HG03575 (cell line): ENCODE results near the gene FBXO9.

Source experiments
- ATAC-seq: cut with Tn5 transposase; IDR thresholded peaks from one replicate; pipeline ENCODE4 v1.9.1; 2021; ENCODE audit not compliant: unreplicated experiment, insufficient number of reproducible peaks, low FRiP score; ENCODE audit errors: extremely low read depth

FBXO9 gene

DNA sequence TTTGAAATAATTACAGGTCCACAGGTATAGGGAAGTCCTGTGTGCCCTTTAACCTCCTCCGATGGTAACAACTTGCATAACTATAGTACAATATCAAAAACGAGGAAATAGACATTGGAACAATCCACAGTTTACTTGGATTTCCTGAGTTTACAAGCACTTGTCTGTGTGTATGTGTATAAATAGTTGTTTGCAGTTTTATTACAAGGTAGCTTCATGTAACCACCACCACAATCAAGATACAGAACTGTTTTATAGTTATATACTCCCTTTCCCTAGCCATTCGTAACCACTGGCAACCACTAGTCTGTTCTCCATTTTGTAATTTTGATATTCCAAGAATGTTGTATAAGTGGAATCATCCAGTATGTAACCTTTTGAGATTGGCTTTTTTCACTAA, 9.1 kb downstream of the FBXO9 start:
- no peak for ATAC-seq

GRCh38 chr6:53080813-53081212, 15.6 kb downstream of the FBXO9 start:
- ATAC-seq = no peak

GRCh38 chr6:53086302-53086701, 21.1 kb downstream of the FBXO9 start:
- ATAC-seq = no peak

- no peak for ATAC-seq
Measured at GRCh38 chr6:53089948-53090347, 24.7 kb downstream of the FBXO9 start.

DNA sequence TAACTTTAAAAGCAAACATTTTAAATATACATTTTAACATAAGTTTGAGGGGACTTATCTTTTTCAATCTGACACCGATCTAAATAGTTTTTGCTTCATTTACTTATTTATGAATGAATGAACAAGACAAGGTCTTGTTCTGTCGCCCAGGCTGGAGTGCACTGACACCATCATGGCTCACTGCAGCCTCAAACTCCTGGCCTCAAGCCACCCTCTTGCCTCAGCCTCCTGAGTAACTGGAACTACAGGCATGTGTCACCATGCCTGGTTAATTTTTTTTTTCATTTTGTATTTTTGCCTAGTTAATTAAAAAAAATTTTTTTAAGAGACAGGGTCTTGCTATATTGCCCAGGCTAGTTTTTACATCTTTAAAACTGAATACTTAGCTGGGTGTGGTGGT, 25.4 kb downstream of the FBXO9 start:
- no peak for ATAC-seq

DNA sequence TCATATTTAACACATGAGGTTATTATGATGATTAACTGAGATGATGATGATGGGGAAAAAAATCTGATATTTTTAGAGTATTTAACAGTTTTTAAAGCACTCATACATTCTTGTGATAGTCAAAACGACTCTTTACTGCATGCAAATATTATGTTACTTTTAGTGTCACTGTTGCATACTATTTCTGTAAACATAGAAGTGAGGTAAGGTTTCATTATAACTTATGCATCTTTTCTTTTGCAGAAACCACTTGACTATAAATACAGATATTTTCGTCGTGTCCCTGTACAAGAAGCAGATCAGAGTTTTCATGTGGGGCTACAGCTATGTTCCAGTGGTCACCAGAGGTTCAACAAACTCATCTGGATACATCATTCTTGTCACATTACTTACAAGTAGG, 30.1 kb downstream of the FBXO9 start:
- ATAC-seq = no peak

GRCh38 chr6:53095716-53096115, 30.5 kb downstream of the FBXO9 start:
- no peak for ATAC-seq

DNA sequence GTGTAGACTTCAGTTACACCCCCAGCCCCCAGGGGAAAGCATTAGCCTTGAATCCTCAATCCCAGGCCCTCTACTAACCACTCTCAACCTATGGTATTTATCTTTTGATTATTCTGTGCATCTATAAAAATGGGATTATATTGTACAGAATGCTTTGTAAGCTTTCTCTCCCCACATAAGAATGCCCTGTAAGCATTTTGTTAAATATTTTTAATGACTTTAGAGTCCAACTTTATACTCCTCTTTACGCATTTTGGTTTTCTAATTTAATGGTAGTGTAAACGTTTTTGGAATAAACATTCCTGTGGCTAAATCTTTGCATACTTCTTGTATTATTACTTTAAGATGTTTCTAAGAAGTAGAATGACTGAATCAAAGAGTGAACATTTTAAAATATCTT, 35.4 kb downstream of the FBXO9 start:
- ATAC-seq = no peak

GRCh38 chr6:53101006-53101405, 35.8 kb downstream of the FBXO9 start:
- no peak for ATAC-seq

GRCh38 chr6:53103993-53104675, 38.9 kb downstream of the FBXO9 start:
- no peak for ATAC-seq

- ATAC-seq = no peak
Measured at GRCh38 chr6:53104916-53105315, 39.7 kb downstream of the FBXO9 start.

DNA sequence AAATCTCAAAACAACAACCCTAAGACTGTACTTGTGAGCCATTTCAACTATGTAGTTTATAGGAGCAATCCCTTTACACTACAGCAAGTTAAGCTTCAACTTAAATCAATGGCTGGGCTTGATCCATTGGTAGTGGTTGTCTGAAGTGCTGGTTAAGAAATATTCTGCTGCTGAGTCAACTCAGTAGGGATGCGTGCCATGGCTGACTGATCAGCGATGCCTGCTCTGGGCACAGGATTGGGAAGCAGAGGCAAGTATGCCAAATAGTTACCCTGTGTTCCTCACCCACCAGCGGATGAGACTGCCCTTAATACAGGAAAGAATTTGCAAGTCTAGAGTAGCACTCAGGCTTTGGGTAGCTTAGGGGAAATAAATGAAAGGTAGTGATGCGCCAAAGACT, 41.9 kb downstream of the FBXO9 start:
- ATAC-seq = no peak

DNA sequence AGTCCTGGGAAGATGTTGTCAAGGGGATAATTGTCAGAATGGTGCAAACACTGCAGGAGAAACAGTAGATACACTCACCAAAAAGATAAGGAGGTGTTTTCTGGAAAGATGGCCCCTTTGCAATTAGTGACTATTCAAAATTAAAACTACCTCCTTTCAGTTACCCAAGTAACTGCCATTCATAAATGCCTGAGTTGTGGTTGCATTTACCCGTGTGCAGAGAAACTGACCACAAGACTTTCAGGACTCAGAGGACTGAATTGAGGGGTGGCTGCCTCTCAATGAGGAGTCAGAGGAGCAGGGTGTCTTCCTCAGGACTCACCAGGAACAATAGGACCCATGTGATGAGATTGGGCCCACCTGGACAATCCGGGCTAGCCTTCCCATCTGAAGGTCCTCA, 44.4 kb downstream of the FBXO9 start:
- ATAC-seq = no peak

GRCh38 chr6:53111865-53112264, 46.7 kb downstream of the FBXO9 start:
- ATAC-seq = no peak

- no peak for ATAC-seq
Measured at GRCh38 chr6:53112404-53112803, 47.2 kb downstream of the FBXO9 start.

DNA sequence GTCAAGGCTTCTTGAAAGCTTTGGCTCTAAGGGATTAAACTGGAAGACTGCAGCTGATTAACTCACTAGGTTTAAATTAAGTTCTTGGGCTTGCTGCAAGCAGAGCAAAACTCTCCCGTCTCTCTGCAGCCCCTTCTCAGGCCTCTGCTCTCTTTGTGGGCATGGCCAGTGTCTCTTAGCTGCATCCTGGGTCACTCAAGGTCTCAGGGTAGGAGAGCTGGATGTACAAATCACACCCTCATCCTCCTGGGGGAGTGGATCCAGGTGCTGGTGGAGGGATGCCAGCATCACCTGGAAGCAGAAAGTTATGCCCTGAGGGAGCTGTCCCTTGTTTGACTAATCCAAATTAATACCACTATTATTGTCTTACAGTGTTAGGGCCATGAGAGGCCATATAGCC, 47.7 kb downstream of the FBXO9 start:
- no peak for ATAC-seq

DNA sequence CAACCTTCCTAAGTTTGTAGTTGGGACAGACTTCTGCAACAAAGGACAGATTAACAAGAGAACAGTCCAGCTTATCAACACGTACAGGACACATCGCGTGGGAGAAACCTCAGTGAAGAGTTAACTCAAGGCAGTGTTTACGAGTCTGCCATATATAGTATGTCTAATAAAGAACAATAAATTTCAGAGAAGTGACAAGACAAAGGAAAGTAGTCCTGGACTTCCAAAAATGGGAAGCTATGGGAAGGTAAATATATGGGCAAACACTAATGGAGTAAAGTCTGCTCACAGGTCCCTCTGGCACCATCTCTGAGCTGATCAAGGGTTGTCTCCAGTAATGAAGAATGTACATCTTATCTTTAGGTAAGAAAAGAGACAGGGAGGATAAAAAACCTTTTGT, 48.5 kb downstream of the FBXO9 start:
- no peak for ATAC-seq

DNA sequence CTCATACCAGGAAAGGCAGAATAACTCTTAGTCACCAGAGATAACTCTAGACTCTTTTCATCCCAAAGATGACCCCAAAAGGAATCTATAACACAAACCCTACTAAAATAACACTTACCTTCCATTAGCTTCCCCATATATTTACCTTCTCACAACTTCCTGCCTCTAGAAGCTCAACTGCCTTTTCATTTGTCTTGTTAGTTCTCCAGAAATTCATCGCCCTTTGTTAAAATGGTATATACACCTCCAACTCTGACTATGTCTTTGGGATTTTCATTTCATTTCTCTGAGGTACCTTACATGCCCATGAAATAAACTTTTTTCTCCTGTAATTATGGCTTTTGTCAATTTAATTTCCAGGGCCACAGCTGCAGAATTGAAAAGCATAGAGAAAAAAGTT, 49.9 kb downstream of the FBXO9 start:
- ATAC-seq = no peak

- ATAC-seq = no peak
Measured at GRCh38 chr6:53115741-53116140, 50.5 kb downstream of the FBXO9 start.

- ATAC-seq = no peak
Measured at GRCh38 chr6:53119349-53119748, 54.1 kb downstream of the FBXO9 start.

DNA sequence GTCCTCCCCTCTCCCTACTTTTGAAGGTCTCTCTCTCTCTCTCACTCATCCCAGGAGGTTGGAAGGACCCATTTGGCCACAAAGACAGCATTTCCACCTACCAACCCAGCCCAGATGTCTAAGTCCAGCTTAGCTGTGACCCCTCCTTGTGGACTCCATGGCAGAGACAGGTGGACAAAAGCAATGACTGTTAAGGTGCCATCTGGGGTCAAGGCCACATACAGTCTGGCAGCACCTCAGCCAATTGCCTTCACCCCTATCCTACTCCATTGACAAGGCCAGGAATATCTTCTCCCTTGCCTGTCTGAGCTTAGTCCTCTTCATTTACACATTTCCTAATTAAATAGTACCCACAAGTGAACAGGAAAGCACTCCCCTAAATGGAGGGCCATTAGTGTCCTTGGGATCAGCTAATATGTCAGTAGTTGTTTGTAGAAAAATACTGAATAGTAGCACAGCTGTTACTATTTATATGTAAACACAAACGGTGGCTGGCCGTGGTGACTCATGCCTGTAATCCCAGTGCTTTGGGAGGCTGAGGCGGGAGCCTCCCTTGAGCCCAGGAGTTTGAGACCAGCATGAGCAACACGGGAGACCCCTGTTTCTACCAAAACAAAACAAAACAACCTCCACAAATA, 54.7 kb downstream of the FBXO9 start:
- ATAC-seq = no peak
